GM19395 (cell line): ENCODE measurements around the gene GPSM1.
"Not testable (repeated sequence)": the region's sequence is repeated elsewhere in the genome, so short reads cannot be mapped to it uniquely, and the experiment has no call there.

ENCODE experiments used
- ATAC-seq: cut with Tn5 transposase; IDR thresholded peaks from one replicate; pipeline ENCODE4 v1.9.1; 2021; ENCODE audit warnings: mild to moderate bottlenecking, moderate library complexity; ENCODE audit not compliant: unreplicated experiment

The GPSM1 gene

GRCh38 chr9:136343121-136343883 is 16.0 kb downstream of the GPSM1 start:
- no peak for ATAC-seq

- ATAC-seq, result no peak
Observed at GRCh38 chr9:136343884-136344269, 16.5 kb downstream of the GPSM1 start.

- ATAC-seq, result no peak
Observed at GRCh38 chr9:136344544-136345280, 17.4 kb downstream of the GPSM1 start.

GRCh38 chr9:136345281-136346156 is 18.2 kb downstream of the GPSM1 start:
- no peak for ATAC-seq

- ATAC-seq, result no peak
Observed at GRCh38 chr9:136346157-136346481, 18.8 kb downstream of the GPSM1 start.

- ATAC-seq, result no peak
Observed at GRCh38 chr9:136346927-136347465, 19.7 kb downstream of the GPSM1 start.

GRCh38 chr9:136347472-136348256 is 20.3 kb downstream of the GPSM1 start:
- no peak for ATAC-seq

GRCh38 chr9:136348691-136349090 is 21.4 kb downstream of the GPSM1 start:
- ATAC-seq, result no peak

- ATAC-seq, result no peak
Observed at GRCh38 chr9:136349546-136349945, 22.2 kb downstream of the GPSM1 start.

- no peak for ATAC-seq
Observed at GRCh38 chr9:136351252-136351800, 24.0 kb downstream of the GPSM1 start.

GRCh38 chr9:136351868-136352267 is 24.5 kb downstream of the GPSM1 start:
- not testable (repeated sequence) for ATAC-seq

GRCh38 chr9:136352682-136353081 is 25.3 kb downstream of the GPSM1 start:
- no peak for ATAC-seq

- ATAC-seq, result no peak
Observed at GRCh38 chr9:136353088-136353487, 25.7 kb downstream of the GPSM1 start.

- no peak for ATAC-seq
Observed at GRCh38 chr9:136353757-136354488, 26.6 kb downstream of the GPSM1 start.

- no peak for ATAC-seq
Observed at GRCh38 chr9:136354592-136355085, 27.3 kb downstream of the GPSM1 start.

GRCh38 chr9:136355616-136356557 is 28.5 kb downstream of the GPSM1 start:
- no peak for ATAC-seq

GRCh38 chr9:136357202-136357725 is 29.9 kb downstream of the GPSM1 start:
- no peak for ATAC-seq

- ATAC-seq, result no peak
Observed at GRCh38 chr9:136358016-136358415, 30.7 kb downstream of the GPSM1 start.
